Measurements from ENCODE around the gene DOCK1. TPM values are rescaled to one million over a fixed set of nuclear protein-coding genes. Genes with fewer than 3 reads are reported as not detected.
A peak's percentile ranks its signal among the peaks of the same experiment; 100 is the strongest.

DOCK1 gene
- polyA plus RNA-seq, 1 of the 3 experiments (the other 2 are of a cell fraction): 15.5 TPM

- TF ChIP-seq REST (IDR thresholded peaks at IDR 0.05; ENCODE audit: low read depth, low read length): no peak
- no peak for TF ChIP-seq CHD2 (IDR thresholded peaks at IDR 0.05; ENCODE audit: low read length, partially characterized antibody)
- no peak for TF ChIP-seq IRF3 (IDR thresholded peaks at IDR 0.05; ENCODE audit: low read depth, low read length)
- no peak for TF ChIP-seq FOXJ3 (CRISPR knock-in tag; IDR thresholded peaks at IDR 0.05)
- TF ChIP-seq RCOR1 (IDR thresholded peaks at IDR 0.05; ENCODE audit: low read length): no peak
- no peak for TF ChIP-seq NRF1 (IDR thresholded peaks at IDR 0.05; ENCODE audit: low read depth, low read length)
- TF ChIP-seq SMC3 (IDR thresholded peaks at IDR 0.05; ENCODE audit: low read depth, low read length): no peak
- TF ChIP-seq TAF1 (IDR thresholded peaks at IDR 0.05; ENCODE audit: borderline replicate concordance, low read depth, low read length): no peak
- no peak for TF ChIP-seq RFX5 (IDR thresholded peaks at IDR 0.05; ENCODE audit: low read length)
- TF ChIP-seq JUND (IDR thresholded peaks at IDR 0.05): no peak
Observed at GRCh38 chr10:126921162-126921561, 15.9 kb downstream of the DOCK1 start (continued).

- ChIA-PET POLR2A (no interaction called here), CTCF (no interaction called here)
- H3K27ac ChIP-seq (ENCODE audit: low read depth in 2 of 2, low read length in 1 of 2): peak overlapping the region in 1 of 2 experiments; percentile 21; a peak in 1 of 4 replicates
- no peak overlapping the region for H3K4me2 ChIP-seq
- no peak for TF ChIP-seq YY1 (IDR thresholded peaks at IDR 0.05; ENCODE audit: low read depth)
- no peak for TF ChIP-seq NFIC (IDR thresholded peaks at IDR 0.05; ENCODE audit: borderline replicate concordance)
- no peak for TF ChIP-seq RCOR1 (IDR thresholded peaks at IDR 0.05; ENCODE audit: low read length)
- TF ChIP-seq ELF1 (IDR thresholded peaks at IDR 0.05): no peak
- TF ChIP-seq TCF12 (IDR thresholded peaks at IDR 0.05): no peak
- TF ChIP-seq IRF3 (IDR thresholded peaks at IDR 0.05; ENCODE audit: low read depth, low read length): no peak
- H3K9me2 ChIP-seq: no peaks in the 10 kb centered on the region
- H3F3A ChIP-seq (replicated peaks; ENCODE audit: insufficient read depth): peaks cover 12% of the 10 kb centered on the region
- no peak for DNase-seq
- H3K36me3 ChIP-seq (replicated peaks in 1 of 2; ENCODE audit: control insufficient read depth in 1 of 2, insufficient read depth in 2 of 2, low read length in 1 of 2): peaks cover 11 to 18% of the 10 kb centered on the region in 2 experiments
- no peaks in the 10 kb centered on the region for H3K27me3 ChIP-seq (ENCODE audit: insufficient read depth)
- peaks cover 7 to 19% of the 10 kb centered on the region in 2 experiments; a peak in 2 of 4 replicates for H3K4me1 ChIP-seq (ENCODE audit: control insufficient read depth in 1 of 2, insufficient read depth in 2 of 2, low read depth in 1 of 2, low read length in 1 of 2)
- 71% methylated on average over 4 of the region's 4 CpGs for WGBS (ENCODE audit: low lambda C conversion rate)
- H2AFZ ChIP-seq (ENCODE audit: low read depth): no peak overlapping the region
- H4K20me1 ChIP-seq (ENCODE audit: insufficient read depth): peaks cover 49% of the 10 kb centered on the region
- H3K4me3 ChIP-seq (ENCODE audit: low read depth in 2 of 2, low read length in 1 of 2): no peak overlapping the region
- no peaks in the 10 kb centered on the region for H3K9me3 ChIP-seq
- H3K79me2 ChIP-seq (ENCODE audit: insufficient read depth): peaks cover 91% of the 10 kb centered on the region
- H3K9ac ChIP-seq: no peak overlapping the region
Observed at GRCh38 chr10:126921974-126922525, 16.8 kb downstream of the DOCK1 start.

Measured in SK-N-SH (cell line).